ENCODE measurements around the gene FAM222A.

The FAM222A gene

DNA sequence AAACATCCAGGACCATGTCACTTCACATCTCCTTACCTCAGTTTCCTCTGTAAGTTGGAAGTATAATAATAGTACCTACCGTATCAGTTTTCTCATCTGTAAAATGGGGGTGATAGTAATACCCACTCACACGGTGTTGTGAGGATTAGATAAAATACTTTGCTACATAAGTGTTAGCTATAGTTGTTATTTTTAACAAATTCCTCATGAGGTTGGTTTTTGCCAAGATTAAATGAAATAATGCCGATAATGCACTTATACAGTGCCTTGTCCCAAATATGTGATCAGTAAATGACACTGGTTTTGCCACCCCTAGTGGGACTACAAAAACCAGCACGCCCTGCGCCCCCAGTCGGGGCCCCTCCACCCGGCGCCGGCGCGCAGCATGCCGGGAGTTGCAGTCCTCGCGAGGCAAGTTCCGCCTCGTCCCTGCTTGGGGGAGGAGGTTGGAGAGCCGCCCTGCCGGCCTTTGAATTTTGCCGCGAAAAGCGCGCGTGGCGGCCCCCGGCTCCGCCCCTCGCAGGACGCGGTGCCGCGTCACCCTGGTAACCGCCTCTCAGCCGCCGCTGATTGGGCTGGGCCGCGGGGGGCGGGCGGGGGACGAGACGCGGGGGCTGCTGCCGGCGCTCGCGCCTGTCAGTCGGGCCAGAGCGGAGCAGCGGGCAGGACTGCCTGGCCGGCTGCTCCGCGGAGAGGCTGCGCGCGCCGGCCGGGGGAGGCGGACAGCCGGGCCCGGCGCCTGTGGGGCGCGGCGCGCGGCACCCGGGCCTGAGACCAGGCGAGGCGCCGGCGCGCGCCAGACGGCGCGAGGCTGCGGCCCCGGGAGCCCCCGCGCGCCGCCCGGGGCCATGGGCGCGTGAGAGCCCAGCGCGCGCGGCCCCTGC, at the start of gene FAM222A:
FAM222A (plus strand) TSS at position 639 of the 884 bp plus-strand sequence. CDS start 30,322 bp downstream, outside the sequence.
- DNase-seq = peak; percentile 85

DNA sequence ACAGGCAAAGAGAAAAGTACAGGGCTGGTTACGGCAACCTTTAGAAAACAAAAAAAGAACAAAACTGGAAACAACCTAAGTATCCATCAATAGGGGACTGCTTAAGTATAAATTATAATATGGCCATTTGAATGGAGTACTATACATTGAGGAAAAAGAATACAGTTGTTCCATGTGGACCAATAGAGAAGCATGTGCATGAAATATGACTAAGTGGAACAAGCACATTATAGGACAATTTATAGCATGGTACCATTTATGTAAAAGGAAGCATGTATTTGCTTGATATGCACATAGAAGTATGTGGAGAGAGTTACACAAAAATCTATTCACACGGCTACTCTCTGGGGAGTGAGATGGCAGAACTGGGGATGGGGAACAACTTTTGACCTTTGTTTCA, 49.2 kb upstream of the FAM222A start:
- no peak for DNase-seq

DNA sequence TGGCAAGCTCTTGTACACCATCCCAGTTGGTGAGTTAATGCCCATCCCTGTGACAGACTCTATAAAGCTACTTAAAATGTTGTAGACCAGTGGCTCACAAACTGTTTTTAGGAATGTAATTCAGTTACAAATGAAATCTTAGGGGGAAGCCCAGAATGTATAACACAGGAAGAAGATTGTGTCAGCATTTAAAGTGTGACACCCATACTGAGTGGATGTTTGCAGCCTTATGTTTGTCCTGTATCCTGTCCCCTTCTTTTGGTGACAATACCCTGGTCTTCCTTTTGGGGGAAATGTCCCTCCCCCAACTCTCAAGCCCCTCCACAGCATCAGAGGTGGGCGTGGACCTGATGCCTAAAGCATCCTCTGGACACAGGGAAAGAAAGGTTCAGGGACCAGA, 47.6 kb upstream of the FAM222A start:
- no peak for DNase-seq

DNA sequence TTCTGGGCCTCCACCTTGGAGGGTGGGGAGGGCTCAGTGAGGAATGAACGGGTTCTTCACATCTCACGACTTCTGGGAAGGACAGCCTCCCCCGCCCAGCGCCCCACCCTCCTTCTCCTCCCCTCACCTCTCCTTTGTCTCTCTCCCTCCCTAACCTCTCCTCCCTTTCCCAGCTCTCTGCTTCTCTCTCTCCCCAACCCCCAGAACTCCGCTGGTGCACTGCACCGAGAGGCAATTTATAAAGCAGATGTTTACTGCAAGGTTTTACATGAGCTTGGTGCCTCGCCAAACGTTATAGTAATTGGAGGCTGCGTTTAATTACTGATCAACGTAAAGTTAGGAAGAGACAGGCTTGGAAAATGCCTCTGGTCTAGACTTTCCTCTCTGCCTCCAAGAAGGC, 42.9 kb upstream of the FAM222A start:
- DNase-seq = no peak

GRCh38 chr12:109671502-109671901, 42.1 kb upstream of the FAM222A start:
- no peak for DNase-seq

DNA sequence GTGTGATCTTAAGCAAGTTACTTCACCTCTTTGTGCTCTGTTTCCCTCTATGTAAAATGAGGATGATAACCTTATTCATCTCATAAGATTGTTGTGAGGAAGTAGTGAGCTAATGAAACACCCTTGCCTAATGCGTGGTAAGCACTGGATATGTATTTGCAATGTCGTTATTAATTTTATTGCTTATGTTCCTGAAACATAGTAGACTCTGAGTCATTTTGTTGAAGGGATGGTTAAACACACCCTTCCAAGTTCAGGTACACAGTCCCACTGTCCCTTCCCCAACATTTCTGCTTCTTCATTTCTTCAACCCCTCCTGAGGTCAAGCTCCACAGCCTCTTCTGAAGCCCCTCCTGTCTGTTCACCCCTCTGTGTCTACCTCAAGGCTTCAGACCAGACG, 40.2 kb upstream of the FAM222A start:
- DNase-seq = no peak

- DNase-seq = no peak
Measured at GRCh38 chr12:109673884-109674283, 39.7 kb upstream of the FAM222A start.

DNA sequence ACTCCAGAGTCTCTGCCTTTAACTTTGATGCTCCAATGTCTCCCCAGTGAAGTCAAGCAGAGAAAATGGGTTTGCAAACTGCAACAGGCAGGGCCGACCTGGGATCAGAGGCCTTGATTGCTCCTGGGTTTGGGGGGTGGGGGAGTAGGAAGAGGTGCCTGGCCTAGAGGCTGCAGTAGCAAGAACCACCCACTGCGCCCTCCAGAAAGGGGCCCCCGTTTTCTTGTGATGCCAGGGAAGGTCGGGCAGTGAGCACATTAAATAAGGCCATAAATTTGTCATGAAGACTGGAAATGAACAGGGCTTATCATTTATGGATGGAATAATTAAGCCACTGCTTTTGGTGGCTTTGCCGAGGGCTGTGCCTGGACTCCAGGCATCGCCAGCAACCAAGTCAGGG, 38.2 kb upstream of the FAM222A start:
- no peak for DNase-seq

GRCh38 chr12:109677279-109677691, 36.3 kb upstream of the FAM222A start:
- DNase-seq = no peak

DNA sequence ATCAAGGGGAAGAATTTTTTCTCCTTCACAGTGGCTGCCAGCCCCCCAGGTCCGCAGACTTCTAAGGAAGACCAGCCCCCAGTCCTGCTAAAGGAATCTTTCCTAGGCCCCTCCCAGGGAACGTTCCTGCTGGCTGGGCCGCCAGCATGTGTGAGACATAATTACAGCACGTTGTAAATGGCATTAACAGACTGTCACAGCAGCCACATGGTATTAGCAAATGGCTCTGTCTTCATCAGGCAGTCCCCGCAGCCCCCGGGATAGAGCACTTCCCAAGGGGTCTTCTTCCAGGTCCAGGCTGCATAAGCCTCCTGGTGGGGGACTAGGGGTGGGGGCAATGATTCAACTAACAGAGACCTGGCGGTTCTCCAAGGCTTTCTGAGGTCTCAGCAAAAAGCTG, 34.9 kb upstream of the FAM222A start:
- no peak for DNase-seq

GRCh38 chr12:109679501-109680263, 33.9 kb upstream of the FAM222A start:
- no peak for DNase-seq

DNA sequence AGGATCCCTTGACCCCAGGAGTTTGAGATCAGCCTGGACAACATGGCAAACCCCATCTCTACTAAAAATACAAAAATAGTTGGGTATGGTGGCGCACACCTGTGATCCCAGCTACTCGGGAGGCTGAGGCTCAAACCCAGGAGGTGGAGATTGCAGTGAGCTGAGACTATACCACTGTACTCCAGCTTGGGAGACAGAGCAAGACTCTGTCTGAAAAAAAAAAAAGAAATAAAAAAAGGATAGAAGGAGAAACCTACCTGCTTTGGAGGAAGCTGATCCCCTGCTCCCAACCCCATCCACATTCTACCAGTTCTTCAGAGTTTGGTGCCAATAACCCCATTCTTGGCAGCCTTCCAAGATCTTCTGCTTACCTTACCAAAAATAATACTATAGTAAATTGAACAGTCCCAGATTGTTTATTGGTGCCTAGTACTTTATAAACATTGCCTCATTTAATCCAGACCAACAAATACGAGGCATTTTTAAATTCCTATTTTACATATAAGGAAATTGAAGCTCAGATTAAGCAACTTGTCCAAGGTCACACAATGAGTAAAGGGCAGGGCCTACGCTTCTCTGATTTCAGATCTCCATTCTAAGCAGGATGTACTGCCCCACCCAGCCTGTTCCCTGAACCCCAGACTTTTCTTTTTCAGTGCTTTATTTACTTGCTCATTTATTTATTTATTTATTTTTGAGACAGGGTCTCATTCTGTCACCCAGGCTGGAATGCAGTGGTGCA, 33.2 kb upstream of the FAM222A start:
- no peak for DNase-seq

GRCh38 chr12:109681986-109682707, 31.5 kb upstream of the FAM222A start:
- DNase-seq = no peak

GRCh38 chr12:109682708-109683060, 30.9 kb upstream of the FAM222A start:
- DNase-seq = no peak

DNA sequence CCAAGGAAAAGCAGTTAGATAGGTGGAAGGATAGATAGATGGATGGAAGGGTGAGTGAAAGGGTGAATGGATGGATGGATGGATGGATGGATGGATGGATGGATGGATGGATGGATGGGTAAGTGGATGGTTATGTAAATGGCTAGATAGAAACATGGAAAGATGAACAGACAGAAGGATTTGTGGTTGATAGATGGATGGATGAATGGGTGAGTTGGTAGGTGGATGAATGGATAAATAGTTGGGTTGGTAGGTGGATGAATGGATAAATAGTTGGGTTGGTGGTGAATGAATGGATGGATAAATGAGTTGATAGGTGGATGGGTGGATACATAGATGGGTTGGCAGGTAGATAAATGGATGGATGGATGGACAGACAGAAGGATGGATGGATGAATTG, 30.3 kb upstream of the FAM222A start:
- DNase-seq = no peak

DNA sequence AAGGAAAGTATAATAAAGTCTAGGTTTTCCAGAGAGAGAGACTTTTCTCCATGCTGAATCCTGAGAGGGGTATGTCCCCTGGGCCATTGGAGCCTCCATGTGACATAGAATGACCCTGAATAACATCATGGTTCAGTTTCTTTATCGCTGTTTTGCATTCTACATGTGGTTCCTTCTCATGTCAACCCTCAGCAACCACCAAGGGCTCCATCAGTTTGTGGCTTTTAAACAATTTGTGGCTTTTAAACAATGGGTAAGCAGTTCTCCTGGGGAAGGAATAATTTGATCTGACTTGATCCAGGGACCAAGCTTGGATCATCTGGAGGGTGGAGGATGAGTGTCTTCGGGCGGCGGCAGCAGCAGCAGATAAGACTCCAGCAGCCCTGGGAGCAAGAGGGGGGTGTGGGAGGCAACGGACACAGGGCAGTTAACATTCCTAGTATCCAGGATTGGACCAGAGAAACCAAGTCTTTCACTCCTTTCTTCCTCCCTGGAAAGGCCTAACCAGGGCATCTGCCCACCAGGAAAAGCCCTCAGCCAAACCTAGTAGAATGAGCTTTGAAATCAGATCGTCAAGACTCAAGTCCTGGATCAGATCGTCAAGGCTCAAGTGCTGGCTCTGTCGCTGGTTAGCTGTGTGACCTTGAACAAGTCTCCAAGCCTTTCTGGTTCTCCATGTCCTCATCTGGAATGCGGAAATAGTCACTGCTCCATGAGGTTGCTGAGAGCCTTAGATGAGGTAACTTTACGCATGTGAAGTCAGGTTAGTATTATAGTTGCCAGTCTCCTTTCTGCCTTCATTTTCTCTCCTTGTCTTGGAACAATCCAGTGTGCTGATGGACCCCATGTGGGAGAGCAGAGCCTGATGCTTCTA, 27.8 kb upstream of the FAM222A start:
- no peak for DNase-seq

DNA sequence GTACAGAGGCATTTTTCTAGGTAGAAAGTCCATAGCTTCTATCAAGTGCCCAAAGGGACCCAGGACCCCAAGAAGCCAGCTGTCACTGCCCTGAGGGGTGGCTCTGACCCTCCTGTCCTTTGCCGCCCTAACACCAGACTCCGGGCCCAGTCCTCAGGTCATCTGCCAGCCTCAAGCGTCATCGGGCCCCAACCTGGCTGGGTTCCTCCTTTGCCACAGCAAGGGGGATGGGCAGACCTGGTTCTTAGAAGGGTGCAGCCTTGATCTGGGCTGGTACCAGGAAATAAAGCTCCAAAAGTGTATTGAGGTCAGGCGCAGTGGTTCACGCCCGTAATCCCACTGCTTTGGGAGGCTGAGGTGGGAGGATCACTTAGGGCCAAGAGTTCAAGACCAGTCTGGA, 27.1 kb upstream of the FAM222A start:
- no peak for DNase-seq

GRCh38 chr12:109687250-109687649, 26.4 kb upstream of the FAM222A start:
- no peak for DNase-seq

GRCh38 chr12:109689426-109689825, 24.2 kb upstream of the FAM222A start:
- DNase-seq = no peak

DNA sequence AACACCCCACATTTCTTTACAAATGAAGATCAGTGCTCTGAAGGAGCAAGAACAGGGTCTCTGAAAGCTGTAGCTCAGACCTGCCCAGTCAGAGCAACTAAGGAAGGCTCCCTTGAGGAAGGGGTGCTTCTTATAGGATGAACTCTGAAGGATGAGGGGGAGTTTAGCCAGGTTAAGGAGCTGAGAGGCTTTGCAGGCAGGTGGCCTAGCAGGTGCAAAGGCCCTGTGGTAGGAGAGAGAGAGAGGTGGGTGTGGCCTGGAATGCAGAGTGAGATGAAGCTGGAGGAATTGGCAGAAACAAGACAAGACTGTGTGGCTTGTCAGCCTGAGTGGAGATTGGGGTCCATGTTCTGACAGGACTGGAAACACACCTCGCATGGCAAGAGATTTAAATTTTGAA, 20.5 kb upstream of the FAM222A start:
- no peak for DNase-seq

DNA sequence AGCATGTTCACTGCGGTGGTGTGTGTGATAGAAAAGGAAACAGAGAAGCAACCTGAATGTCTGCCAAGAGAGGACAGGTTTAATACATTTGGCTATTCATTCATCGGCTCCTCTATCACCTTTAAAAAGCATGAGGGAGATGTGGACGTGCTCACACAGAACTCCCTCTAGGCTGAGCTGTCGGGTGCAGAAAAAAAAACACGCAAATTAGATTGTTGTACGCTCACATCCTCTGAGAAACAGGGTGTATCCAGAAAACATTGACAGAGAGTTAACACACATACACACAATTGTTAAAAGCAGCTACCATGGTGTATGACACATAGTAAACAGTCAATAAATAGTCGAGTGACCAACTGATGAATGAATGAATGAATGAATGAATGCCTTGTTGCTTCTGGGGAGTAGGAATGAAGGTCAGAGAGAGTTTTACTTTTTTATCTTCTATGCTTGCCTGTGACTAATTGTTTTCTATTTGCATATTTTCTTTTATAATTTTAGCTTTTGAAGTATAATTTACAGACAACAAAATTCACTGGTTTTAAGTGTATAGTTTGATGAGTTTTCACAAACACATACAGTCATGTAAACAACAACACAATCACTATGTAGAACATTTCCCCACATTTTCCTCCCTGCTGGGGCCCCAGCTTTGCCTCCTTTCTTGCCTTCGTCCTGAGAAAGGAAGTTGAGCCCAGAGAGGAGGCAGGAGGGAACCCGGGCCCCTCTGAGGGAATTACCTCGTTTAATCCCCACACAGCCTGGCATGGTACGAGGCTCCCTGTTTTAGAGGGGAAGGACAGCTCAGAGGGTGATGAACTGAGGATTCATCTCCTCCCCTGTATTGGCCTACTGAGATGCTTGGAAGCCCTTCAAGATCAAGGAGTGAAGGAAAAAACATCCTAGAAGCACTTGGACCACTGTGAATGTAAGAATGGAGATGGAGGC, 19.7 kb upstream of the FAM222A start:
- DNase-seq = no peak

Measured in amniotic stem cell (primary cell).